Renal cortex interstitium (tissue), 11 donors: ENCODE results near the gene TRIM26. TPM values are rescaled to one million over a fixed set of nuclear protein-coding genes. Genes with fewer than 3 reads are reported as not detected.

Experiments
- DNase-seq, 11 donors: peaks; one replicate each; pipeline ENCODE4 v3.0.0-alpha.2; 2013; ENCODE audit warnings: low read depth in 9 of 11, low spot score in 4 of 11; ENCODE audit errors: extremely low read depth in 1 of 11
- polyA plus RNA-seq, 3 donors: library from polyadenylated mRNA; unstranded; fragments of 120-200 nt; gene quantifications; one replicate each; pipeline ENCODE4 v1.2.1, GENCODE V29; 2013; ENCODE audit not compliant: insufficient read length in 3 of 3

The TRIM26 gene
- polyA plus RNA-seq, 3 donors, result 34.4 to 37.1 (median 36.9) TPM

DNA sequence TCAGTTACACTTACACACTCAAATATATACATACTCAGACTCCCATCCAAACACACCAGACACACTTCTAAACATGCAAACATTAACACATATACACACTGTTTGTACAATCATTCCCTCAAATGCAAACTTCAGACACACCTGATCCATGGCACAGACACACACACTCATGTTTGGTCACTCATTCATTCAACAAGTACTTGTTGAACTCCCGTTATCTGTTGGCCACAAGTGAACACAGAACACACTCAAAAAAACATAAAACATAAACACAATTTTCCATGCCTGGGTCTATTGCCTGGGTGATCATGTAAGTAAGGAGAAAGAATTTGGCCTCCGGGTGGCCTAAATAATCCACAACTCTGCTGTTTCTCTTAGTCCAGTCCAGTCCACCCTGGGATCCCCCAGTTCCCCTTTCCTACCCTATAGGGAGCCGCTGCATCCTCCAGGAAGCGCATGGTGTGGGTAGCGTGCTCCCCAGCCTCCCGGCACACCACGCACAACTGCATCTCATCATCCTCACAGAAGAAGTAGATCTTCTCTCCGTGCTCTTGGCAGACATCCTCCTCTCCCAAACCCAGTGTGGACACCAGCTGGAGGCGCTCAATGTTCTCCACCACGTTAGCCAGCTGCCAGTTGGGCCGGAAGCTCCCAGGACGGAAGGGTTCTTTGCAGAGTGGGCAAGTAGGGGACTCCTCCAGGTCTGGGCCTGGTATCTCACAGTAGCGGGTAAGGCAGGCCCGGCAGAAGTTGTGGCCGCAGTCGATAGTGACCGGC lies 53.0 kb downstream of the TRIM26 start:
- DNase-seq, result no peak

DNA sequence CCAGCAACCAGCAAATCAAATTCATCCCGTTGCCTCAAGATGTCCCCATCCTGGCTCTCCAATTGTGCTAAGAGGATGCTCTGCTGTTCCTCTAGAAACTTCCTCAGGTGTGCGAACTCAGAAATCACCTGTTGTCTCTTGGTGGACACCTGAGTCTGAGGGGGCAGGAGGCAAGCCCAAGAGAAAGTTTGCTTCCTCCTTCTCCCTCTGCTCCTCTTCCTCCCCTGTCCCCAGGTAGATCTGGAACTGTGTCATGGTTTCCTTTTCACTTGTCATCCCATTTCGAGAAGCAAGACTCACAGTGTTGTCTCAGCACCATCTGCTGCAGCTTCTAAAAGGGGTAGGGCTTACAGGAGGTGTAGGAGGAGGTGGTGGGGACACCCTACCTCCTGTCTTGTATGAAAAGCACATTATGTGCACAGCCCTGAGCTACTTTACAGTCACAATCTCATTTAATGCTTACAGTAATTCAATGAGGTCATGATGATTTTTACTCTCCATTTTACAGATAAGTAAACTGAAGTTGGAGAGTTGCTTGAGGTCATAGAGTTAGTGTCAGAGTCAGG lies 54.6 kb downstream of the TRIM26 start:
- no peak for DNase-seq

GRCh38 chr6:30157999-30158398 lies 55.2 kb downstream of the TRIM26 start:
- DNase-seq, result no peak

GRCh38 chr6:30157581-30157980 lies 55.6 kb downstream of the TRIM26 start:
- no peak for DNase-seq

DNA sequence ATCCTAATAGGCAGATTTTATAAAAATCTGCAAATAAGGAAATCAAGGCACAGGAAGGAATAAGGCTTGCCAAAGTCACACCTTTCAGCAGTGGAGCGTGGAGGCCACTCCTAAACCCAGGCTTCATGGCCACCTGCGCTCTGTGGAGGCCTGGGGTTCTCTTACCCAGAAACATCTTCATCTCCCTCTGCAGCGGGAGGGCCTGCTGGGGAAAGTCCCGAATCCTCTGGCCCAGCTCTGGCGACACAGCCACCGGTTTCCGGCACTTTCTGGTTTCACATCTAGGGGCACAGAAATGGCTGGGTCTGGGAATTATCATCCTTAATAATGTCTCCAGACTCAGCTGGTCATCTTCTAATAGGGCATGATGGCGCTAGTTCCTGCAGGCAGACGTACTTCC lies 56.4 kb downstream of the TRIM26 start:
- DNase-seq, result no peak

- DNase-seq, result peak in 1 of 11 donors; percentile 37
Observed at GRCh38 chr6:30156262-30156599, 57.0 kb downstream of the TRIM26 start.

DNA sequence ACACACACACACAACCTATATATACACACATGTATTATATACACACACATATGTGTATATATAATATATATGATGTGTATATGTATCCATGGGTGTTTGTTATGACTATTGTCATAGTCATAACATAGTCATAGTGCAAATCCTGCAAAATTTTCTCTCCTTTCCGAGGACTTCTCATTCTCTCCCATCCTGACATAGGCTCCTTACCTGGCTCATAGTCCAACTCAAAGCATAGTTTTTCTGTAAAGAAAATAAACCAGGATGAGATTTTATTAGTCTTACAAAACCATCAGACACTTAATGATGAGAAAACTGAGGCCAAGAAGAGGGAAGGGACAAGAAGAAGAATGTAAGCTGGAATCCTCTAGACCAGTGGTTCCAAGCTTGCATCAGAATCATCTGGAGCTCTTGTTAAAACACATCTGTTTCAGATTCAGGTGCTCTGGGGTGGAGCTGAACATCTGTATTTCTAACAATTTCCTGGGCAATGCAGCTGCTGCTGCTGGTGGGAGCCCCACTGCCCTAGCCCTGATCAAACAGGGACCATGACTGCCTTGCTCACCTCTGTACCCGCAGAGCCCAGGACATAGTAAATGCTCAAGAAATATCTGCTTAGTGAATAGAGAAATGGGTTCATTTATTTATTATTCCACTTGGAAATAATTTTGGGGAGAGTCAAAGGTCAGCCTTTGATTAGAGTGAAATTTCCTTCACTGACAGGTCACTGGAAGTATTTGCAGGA lies 57.5 kb downstream of the TRIM26 start:
- no peak for DNase-seq

GRCh38 chr6:30154709-30155519 lies 58.3 kb downstream of the TRIM26 start:
- DNase-seq, result peak in 1 of 11 donors; percentile 36

DNA sequence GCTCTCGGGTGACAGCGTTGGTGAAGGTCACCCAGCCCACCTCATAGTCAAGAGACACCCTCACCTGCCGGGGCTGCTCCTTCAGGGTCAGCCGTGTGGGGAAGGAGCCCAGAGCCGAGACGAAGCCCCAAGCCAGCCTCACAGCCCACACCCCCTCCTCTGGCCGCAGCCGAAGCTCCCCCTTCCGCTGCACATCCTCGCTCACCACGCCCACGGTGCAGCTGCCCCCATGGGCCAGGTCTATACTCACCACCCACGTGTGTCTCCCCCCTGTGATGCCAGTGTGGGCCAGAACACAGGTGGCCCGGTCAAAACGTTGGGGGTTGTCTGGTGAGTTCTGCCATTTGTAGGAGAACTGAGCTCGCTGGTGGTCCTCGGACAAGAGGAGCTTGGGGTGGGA lies 59.1 kb downstream of the TRIM26 start:
- DNase-seq, result no peak

DNA sequence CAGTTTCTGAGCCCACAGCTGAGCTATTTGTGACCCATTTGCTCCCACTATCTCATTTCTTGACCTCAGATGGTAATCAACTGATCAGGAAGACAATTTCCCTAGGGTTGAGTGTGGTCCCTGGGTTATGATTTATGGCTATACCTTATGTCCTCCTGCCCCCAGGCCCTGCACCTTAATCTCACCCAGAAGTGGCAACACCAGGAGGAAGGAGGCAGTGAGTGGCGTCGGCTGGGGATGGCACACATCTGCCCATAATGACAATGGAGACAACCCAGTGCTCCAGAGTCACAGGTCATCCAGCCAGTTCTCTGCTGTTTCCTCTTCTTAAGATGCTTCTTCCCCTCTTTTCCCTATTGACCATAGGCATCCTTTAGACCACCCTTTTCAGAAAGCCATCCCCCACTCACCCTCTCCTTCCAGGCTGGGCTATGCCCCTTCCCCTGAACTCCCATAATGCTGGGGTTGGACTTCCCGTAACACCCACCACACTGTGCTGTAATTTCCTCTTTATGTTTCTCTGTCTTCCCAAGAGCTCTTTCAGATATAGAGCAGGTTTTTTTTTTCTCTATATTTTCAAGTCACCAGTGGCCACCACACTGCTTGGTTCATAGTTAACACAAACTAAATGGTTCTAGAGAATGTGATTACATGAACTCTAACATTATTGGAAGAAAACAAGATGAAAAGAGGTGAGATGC lies 60.1 kb downstream of the TRIM26 start:
- no peak for DNase-seq

DNA sequence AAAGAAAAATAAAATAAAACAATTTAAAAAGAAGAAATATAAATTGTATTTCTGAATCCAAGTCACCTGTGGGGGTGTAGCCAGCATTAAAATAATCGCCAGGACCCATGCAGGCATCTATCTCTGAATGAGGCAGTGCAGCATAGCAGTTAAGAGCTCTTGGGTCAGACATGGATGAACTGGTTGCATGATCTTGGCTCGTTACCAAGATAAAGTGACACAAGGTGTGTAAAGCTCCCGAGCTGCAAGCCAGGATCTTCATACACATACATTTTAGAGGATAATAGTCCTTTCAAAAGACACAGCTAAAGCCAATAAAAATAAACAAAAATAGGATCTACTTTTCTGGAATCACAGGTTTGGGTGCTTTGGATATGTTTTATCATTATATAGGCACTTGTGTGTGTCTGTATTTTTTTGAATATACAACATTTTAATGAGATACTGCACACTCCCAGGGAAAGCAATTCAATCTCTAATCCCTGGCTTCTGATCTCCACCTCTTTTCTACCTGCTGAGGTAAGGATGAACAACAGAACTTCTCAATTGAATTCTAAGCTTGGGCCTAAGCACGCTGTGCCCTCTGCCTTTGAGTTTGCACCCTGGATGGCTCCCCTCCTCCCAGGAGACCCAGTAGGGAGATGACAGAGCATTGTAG lies 61.1 kb downstream of the TRIM26 start:
- DNase-seq, result no peak

DNA sequence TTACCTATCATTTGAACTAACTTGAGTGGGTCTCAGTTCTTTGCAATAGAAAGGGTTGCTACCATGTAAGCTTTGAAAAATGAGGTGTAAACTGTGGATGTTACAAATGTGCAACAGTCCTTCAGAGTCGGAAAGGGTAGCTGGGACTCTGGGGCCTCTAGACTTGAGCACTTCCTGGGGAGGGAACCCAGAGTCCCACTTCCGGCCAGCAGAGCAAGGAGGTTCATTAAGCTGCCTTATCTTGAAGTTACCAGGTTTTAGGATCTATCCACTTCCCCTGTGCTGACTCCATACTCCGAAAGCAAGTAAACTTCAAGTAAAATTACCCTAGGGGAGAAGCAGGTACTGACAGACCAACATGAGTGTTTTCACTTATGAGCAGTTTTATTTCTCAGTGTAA lies 61.6 kb downstream of the TRIM26 start:
- no peak for DNase-seq

GRCh38 chr6:30150671-30151395 lies 62.4 kb downstream of the TRIM26 start:
- DNase-seq, result no peak

GRCh38 chr6:30149858-30150550 lies 63.2 kb downstream of the TRIM26 start:
- DNase-seq, result no peak

GRCh38 chr6:30149234-30149633 lies 64.0 kb downstream of the TRIM26 start:
- DNase-seq, result no peak

DNA sequence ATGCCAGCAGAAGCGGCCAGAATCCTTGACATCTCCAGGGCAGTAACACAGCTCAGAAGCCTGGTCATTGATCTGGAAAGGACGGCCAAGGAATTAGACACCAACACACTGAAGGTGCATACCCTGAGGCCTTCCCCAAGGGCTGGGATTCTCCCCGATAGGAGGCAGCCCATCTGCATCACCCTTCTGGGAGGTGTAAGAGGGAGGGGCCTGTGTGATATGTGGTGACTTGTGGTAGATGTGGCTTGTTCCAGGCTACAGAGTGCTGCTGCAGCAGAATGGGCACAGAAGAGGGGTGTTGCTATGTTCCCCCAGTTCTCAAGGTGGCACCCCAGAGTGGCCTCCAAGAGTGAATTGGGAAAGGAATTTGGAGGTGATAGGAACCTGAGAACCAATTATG lies 66.1 kb downstream of the TRIM26 start:
- DNase-seq, result no peak

DNA sequence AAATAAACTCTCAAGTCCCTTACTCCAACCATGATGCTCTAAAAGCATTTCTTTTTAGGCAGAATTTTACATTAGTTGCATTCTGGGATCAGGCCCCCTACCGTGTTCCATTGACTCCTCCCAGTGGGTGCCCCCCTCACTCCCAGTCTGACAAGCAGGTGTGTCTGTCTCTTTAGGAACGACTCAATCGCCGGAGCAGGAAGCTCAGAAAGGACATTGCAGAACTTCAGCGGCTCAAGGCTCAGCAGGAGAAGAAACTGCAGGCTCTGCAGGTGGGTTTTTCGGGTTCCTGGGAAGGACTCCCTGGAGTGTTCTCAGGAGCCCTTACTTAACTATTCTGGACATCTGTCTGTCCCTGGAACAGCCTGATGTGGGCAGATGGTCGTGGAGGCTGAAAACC lies 67.4 kb downstream of the TRIM26 start:
- DNase-seq, result no peak
